Measurements from ENCODE around the gene GTPBP8.
A peak's percentile ranks its signal among the peaks of the same experiment; 100 is the strongest.

The GTPBP8 gene

GRCh38 chr3:112990672-112991602 is at the start of gene GTPBP8:
TSS of gene GTPBP8 (plus strand) at chr3:112990984. CDS start at chr3:112991000, 16 bp downstream.
- Mint-ChIP-seq H3K27me3 (no peaks in the 10 kb centered on the region), H3K36me3 (ENCODE audit: low read depth) (peaks cover 19% of the 10 kb centered on the region), H3K27ac (peak within 1 kb of the TSS; percentile 85), H3K9me3 (no peaks in the 10 kb centered on the region), H3K4me3 (peak within 1 kb of the TSS; percentile 89), H3K4me1 (ENCODE audit: low read depth) (peaks cover 56% of the 10 kb centered on the region)

GRCh38 chr3:112948346-112948838 is 42.4 kb upstream of the GTPBP8 start:
- no peaks in the 10 kb centered on the region for H3K27me3 Mint-ChIP-seq
- no peak overlapping the region for H3K27ac Mint-ChIP-seq
- H3K4me3 Mint-ChIP-seq: no peak overlapping the region
- H3K9me3 Mint-ChIP-seq: peaks cover 17% of the 10 kb centered on the region
- H3K36me3 Mint-ChIP-seq (ENCODE audit: low read depth): peaks cover 33% of the 10 kb centered on the region
- H3K4me1 Mint-ChIP-seq (ENCODE audit: low read depth): peaks cover 14% of the 10 kb centered on the region

- H3K27me3 Mint-ChIP-seq: no peaks in the 10 kb centered on the region
- peaks cover 15% of the 10 kb centered on the region for H3K9me3 Mint-ChIP-seq
- H3K36me3 Mint-ChIP-seq (ENCODE audit: low read depth): peaks cover 18% of the 10 kb centered on the region
- no peak overlapping the region for H3K27ac Mint-ChIP-seq
- no peak overlapping the region for H3K4me3 Mint-ChIP-seq
- peaks cover 24% of the 10 kb centered on the region for H3K4me1 Mint-ChIP-seq (ENCODE audit: low read depth)
These were observed 34.4 kb upstream of the GTPBP8 start for GRCh38 chr3:112956351-112956750.

- peak overlapping the region; percentile 74 for H3K4me3 Mint-ChIP-seq
- H3K27me3 Mint-ChIP-seq: no peaks in the 10 kb centered on the region
- no peak overlapping the region for H3K27ac Mint-ChIP-seq
- peaks cover 22% of the 10 kb centered on the region for H3K9me3 Mint-ChIP-seq
- peaks cover 32% of the 10 kb centered on the region for H3K36me3 Mint-ChIP-seq (ENCODE audit: low read depth)
- peaks cover 30% of the 10 kb centered on the region for H3K4me1 Mint-ChIP-seq (ENCODE audit: low read depth)
These were observed 31.8 kb upstream of the GTPBP8 start for GRCh38 chr3:112958811-112959560.

- H3K27me3 Mint-ChIP-seq: no peaks in the 10 kb centered on the region
- peaks cover 23% of the 10 kb centered on the region for H3K9me3 Mint-ChIP-seq
- H3K4me3 Mint-ChIP-seq: no peak overlapping the region
- peaks cover 57% of the 10 kb centered on the region for H3K4me1 Mint-ChIP-seq (ENCODE audit: low read depth)
- H3K36me3 Mint-ChIP-seq (ENCODE audit: low read depth): peaks cover 38% of the 10 kb centered on the region
- no peak overlapping the region for H3K27ac Mint-ChIP-seq
These were observed 27.1 kb upstream of the GTPBP8 start for GRCh38 chr3:112963683-112964082.

GRCh38 chr3:112965656-112966055 is 25.1 kb upstream of the GTPBP8 start:
- no peaks in the 10 kb centered on the region for H3K27me3 Mint-ChIP-seq
- peaks cover 38% of the 10 kb centered on the region for H3K36me3 Mint-ChIP-seq (ENCODE audit: low read depth)
- H3K4me1 Mint-ChIP-seq (ENCODE audit: low read depth): peaks cover 57% of the 10 kb centered on the region
- no peak overlapping the region for H3K4me3 Mint-ChIP-seq
- H3K9me3 Mint-ChIP-seq: peaks cover 23% of the 10 kb centered on the region
- no peak overlapping the region for H3K27ac Mint-ChIP-seq

GRCh38 chr3:112966633-112967032 is 24.2 kb upstream of the GTPBP8 start:
- peak overlapping the region; percentile 1 for H3K27ac Mint-ChIP-seq
- H3K4me3 Mint-ChIP-seq: no peak overlapping the region
- H3K9me3 Mint-ChIP-seq: peaks cover 21% of the 10 kb centered on the region
- peaks cover 36% of the 10 kb centered on the region for H3K36me3 Mint-ChIP-seq (ENCODE audit: low read depth)
- peaks cover 64% of the 10 kb centered on the region for H3K4me1 Mint-ChIP-seq (ENCODE audit: low read depth)
- no peaks in the 10 kb centered on the region for H3K27me3 Mint-ChIP-seq

- H3K36me3 Mint-ChIP-seq (ENCODE audit: low read depth): peaks cover 29% of the 10 kb centered on the region
- peaks cover 19% of the 10 kb centered on the region for H3K9me3 Mint-ChIP-seq
- no peak overlapping the region for H3K4me3 Mint-ChIP-seq
- H3K27ac Mint-ChIP-seq: peak overlapping the region; percentile 1
- H3K4me1 Mint-ChIP-seq (ENCODE audit: low read depth): peaks cover 67% of the 10 kb centered on the region
- no peaks in the 10 kb centered on the region for H3K27me3 Mint-ChIP-seq
These were observed 23.4 kb upstream of the GTPBP8 start for GRCh38 chr3:112967425-112967824.

GRCh38 chr3:112967828-112968227 is 23.0 kb upstream of the GTPBP8 start:
- H3K27me3 Mint-ChIP-seq: no peaks in the 10 kb centered on the region
- peaks cover 71% of the 10 kb centered on the region for H3K4me1 Mint-ChIP-seq (ENCODE audit: low read depth)
- H3K36me3 Mint-ChIP-seq (ENCODE audit: low read depth): peaks cover 28% of the 10 kb centered on the region
- H3K9me3 Mint-ChIP-seq: peaks cover 18% of the 10 kb centered on the region
- no peak overlapping the region for H3K27ac Mint-ChIP-seq
- no peak overlapping the region for H3K4me3 Mint-ChIP-seq

GRCh38 chr3:112972158-112972557 is 18.6 kb upstream of the GTPBP8 start:
- no peaks in the 10 kb centered on the region for H3K36me3 Mint-ChIP-seq (ENCODE audit: low read depth)
- H3K4me1 Mint-ChIP-seq (ENCODE audit: low read depth): peaks cover 94% of the 10 kb centered on the region
- H3K9me3 Mint-ChIP-seq: no peaks in the 10 kb centered on the region
- H3K27me3 Mint-ChIP-seq: no peaks in the 10 kb centered on the region
- H3K27ac Mint-ChIP-seq: no peak overlapping the region
- H3K4me3 Mint-ChIP-seq: peak overlapping the region; percentile 38

- Mint-ChIP-seq H3K4me1 (ENCODE audit: low read depth) (peaks cover 93% of the 10 kb centered on the region), H3K9me3 (no peaks in the 10 kb centered on the region), H3K27ac (peak overlapping the region; percentile 91), H3K36me3 (ENCODE audit: low read depth) (no peaks in the 10 kb centered on the region), H3K27me3 (no peaks in the 10 kb centered on the region), H3K4me3 (peak overlapping the region; percentile 84)
These were observed 17.2 kb upstream of the GTPBP8 start for GRCh38 chr3:112973325-112974177.

GRCh38 chr3:112974178-112974517 is 16.6 kb upstream of the GTPBP8 start:
- Mint-ChIP-seq H3K27me3 (no peaks in the 10 kb centered on the region), H3K27ac (peak overlapping the region; percentile 91), H3K4me1 (ENCODE audit: low read depth) (peaks cover 90% of the 10 kb centered on the region), H3K4me3 (peak overlapping the region; percentile 84), H3K36me3 (ENCODE audit: low read depth) (no peaks in the 10 kb centered on the region), H3K9me3 (no peaks in the 10 kb centered on the region)

GRCh38 chr3:112974894-112975293 is 15.9 kb upstream of the GTPBP8 start, which contains the start of gene CD200R1:
TSS of gene CD200R1 (minus strand) at chr3:112975103. CDS start at chr3:112974857, 246 bp downstream.
- Mint-ChIP-seq H3K27ac (peak within 1 kb of the TSS; percentile 91), H3K4me3 (peak within 1 kb of the TSS; percentile 84), H3K27me3 (no peaks in the 10 kb centered on the region), H3K9me3 (no peaks in the 10 kb centered on the region), H3K36me3 (ENCODE audit: low read depth) (no peaks in the 10 kb centered on the region), H3K4me1 (ENCODE audit: low read depth) (peaks cover 86% of the 10 kb centered on the region)

- peak overlapping the region; percentile 83 for H3K27ac Mint-ChIP-seq
- H3K27me3 Mint-ChIP-seq: no peaks in the 10 kb centered on the region
- no peaks in the 10 kb centered on the region for H3K9me3 Mint-ChIP-seq
- no peaks in the 10 kb centered on the region for H3K36me3 Mint-ChIP-seq (ENCODE audit: low read depth)
- H3K4me1 Mint-ChIP-seq (ENCODE audit: low read depth): peaks cover 79% of the 10 kb centered on the region
- peak overlapping the region; percentile 84 for H3K4me3 Mint-ChIP-seq
These were observed 14.8 kb upstream of the GTPBP8 start for GRCh38 chr3:112976001-112976400.
